ENCODE data around the gene C17orf67. TPM values are rescaled to one million over a fixed set of nuclear protein-coding genes. Genes with fewer than 3 reads are reported as not detected.

The C17orf67 gene
- total RNA-seq, 1 donor from 2014 or later, result 4.1 TPM

DNA sequence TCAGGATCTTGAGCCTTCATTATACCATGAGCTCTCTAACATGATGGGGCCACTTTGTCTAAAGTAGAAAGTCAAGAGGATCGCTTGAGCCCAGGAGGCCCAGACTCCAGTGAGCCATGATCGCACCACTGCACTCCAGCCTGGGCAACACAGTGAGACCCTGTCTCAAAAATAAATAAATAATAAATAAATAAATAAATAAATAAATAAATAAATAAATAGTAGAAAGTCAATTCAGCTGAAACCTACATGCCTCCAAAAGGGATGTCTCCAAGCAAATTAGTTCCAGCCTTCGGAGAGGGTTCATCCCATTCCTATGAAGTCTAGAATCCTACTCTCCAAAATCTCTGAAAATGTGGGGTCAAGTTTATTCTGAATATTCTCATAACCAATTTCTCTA is 26.0 kb downstream of the C17orf67 start:
- DNase-seq, result no peak

DNA sequence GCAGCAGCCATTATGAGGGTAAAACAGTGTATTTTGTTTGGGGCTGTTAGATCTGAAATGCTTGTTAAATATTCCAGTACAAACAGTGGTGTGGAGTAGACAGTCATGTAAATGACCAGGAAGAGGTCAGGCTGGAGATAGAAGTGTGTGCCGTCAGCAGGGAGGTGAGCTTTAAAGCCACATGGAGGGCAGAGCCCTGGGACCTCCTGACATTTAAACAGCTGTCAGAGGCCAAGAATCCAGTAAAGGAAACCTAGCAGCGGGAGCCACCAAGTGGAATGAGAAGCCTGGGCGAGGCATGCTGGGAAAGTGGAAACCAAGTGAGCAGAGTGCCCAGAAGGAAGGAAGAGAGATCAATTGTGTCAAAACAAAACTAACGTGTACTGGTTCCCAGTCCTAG is 26.8 kb downstream of the C17orf67 start:
- no peak for DNase-seq

- no peak for DNase-seq
Observed at GRCh38 chr17:56804454-56804853, 29.3 kb downstream of the C17orf67 start.

- DNase-seq, result no peak
Observed at GRCh38 chr17:56803071-56803470, 30.6 kb downstream of the C17orf67 start.

- DNase-seq, result no peak
Observed at GRCh38 chr17:56801459-56802178, 32.1 kb downstream of the C17orf67 start.

- no peak for DNase-seq
Observed at GRCh38 chr17:56798916-56799315, 34.8 kb downstream of the C17orf67 start.

- no peak for DNase-seq
Observed at GRCh38 chr17:56796536-56796935, 37.2 kb downstream of the C17orf67 start.

- no peak for DNase-seq
Observed at GRCh38 chr17:56795221-56795865, 38.4 kb downstream of the C17orf67 start.

DNA sequence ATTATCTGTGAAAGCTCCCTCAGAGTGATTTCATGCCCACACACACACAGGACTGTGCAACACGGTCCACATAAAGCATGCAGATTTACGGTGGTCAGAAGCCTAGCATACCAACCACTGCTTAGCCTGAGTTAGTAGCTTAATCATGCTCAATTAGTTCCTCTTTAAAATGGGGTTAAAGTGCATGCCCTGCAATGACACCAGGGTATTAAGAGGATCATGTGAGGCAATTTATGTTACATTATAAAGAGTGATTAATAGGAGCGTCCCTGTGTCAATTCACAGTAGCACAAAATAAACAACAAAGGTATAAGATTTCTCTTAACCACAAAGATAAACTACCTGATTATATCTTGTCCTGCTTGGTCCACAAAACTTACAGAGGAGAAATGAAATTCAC is 39.8 kb downstream of the C17orf67 start:
- no peak for DNase-seq

DNA sequence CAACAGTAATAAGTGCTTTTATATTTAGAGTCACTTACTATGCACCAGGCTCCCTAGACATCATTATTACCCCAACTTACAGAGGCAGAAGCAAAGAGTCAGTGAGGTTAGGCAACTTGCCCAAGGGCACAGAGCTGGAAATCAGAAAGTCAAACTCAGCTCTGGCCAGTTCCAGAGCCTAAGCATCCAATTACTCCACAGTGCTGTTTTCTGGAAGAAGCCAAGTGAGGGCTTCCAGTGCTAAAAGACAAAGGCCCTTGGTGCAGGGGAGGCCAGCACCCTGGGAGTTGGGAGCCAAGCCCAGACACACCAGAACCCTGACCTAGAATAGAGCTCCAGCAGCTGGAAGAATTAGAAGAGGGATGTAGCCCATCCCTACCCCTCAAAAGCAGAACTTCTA is 40.2 kb downstream of the C17orf67 start:
- DNase-seq, result no peak

GRCh38 chr17:56792267-56792666 is 41.5 kb downstream of the C17orf67 start:
- no peak for DNase-seq

GRCh38 chr17:56786989-56787482 is 46.7 kb downstream of the C17orf67 start:
- peak; percentile 91 for DNase-seq

- no peak for DNase-seq
Observed at GRCh38 chr17:56785997-56786680, 47.6 kb downstream of the C17orf67 start.

DNA sequence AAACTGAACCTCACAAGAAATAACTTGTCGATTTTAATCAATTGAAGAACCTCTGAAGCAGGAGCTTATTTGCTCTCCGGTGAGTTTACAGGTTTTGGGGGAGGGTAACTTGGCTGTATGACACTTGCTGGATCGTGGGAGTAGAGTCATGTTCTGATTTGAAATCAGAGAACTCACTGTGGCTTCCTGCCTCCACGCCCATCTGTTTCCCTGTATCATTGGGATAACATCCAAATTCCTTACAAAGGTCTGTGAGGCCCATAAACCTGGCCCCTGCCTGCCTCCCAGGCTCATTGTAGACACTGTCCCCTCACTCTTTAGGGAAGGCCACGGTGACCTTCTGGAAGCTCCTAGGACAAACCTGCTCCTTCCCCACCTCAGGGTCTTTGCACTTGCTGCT is 48.3 kb downstream of the C17orf67 start:
- DNase-seq, result peak; percentile 51

- no peak for DNase-seq
Observed at GRCh38 chr17:56782338-56782737, 51.4 kb downstream of the C17orf67 start.

DNA sequence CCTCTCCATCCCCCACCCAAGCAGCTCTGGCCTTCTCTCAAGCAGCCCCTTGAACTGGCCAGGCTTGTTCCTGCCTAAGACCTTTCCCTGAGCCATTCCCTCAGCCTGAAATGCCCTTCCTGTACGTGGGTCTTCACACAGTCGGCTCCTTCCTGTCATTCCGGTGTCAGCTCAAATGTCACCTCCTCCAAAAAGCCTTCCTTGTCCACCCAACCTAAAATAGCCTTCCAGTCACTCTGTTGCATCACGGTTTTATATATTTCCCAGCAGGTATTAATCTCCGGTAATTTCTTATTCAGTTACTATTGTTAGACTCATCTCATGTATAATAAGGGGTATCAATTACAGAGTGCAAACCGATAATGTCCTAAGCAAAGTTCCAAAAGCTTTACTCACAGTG is 51.8 kb downstream of the C17orf67 start:
- DNase-seq, result no peak

- DNase-seq, result peak; percentile 83
Observed at GRCh38 chr17:56779898-56780777, 53.6 kb downstream of the C17orf67 start.

- DNase-seq, result no peak
Observed at GRCh38 chr17:56779322-56779721, 54.4 kb downstream of the C17orf67 start.

DNA sequence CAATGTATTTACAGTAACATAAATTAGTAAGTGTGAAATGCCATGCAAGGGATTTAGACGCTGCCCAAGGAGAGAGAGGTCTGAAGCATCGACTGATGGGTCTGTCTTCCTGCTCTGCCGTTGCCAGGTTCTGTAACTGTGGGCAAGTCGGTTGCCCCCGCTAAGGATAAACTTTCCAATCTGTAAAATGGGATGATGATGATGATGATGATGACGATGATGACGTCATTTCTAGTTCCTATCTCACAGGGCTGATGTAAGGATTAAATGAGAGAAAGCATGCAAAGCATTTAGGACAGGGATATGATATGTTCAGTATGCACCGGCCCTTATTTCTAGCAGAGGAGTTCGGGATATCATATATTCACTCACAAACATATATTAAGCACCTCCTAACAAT is 54.8 kb downstream of the C17orf67 start:
- no peak for DNase-seq

GRCh38 chr17:56777859-56778258 is 55.9 kb downstream of the C17orf67 start:
- DNase-seq, result no peak

DNA sequence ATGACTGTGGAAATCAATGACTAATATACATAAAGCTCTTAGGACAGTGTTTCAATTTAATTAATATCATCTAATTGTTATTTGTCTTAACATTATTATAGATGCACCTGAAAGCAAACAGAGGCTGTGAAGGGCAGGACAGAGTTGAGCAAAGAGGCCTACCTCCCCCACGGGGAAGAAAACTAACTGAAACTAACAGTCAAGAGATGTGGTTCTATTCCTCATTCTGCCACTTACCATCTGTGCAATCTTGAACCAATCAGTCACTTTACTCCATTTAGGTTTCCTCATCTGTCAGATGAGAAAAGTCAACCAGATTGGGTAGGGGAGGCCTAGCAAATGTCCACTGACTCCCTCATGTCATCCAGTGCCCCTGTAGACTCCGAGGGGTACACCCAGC is 59.1 kb downstream of the C17orf67 start:
- DNase-seq, result no peak

DNA sequence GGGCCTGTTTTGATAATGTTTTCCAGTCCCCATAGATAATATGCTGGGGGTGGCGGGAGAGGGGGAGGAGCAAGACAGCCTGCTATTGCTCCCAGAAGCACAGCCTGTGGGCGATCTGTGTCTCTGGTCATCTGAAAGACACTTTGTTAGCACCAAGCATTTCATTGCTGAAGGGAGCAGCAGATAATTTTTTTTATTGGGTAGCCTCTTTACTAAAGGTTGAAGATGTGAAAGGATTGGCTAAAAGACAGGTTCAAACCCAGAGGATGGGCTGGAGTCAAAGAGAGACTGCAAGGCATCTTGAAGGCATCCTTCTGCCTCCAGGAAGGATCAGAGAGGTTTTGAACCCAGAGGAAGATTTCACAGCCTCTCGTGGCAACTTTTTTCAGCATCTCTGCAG is 60.6 kb downstream of the C17orf67 start:
- no peak for DNase-seq

- DNase-seq, result no peak
Observed at GRCh38 chr17:56772442-56772841, 61.3 kb downstream of the C17orf67 start.
